ENCODE data around the gene ADCY9.

The ADCY9 gene

DNA sequence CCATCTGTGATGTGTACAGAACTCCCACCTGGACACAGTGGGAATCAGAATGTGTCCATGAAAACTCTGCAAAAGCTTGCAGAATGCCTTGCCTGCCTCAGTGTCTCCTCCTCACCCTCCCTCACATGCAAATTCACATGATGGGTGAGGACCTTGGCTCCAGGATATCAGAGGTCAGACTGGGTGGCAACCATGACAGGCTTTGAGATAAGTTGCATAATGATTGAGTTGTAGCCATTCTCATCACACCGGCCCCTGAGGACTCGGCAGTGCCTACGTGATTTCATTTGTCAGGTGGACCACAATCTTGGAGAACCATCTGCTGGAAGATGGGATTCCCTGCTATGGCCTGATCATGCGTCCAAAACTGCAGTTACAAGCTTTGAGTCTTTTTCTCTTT is 3.9 kb upstream of the ADCY9 start:
- DNase-seq = no peak

- no peak for DNase-seq
These were observed 972 bp upstream of the ADCY9 start for GRCh38 chr16:4117250-4117578.

GRCh38 chr16:4115949-4116318 is 308 bp downstream of the ADCY9 start:
- DNase-seq = no peak

GRCh38 chr16:4115209-4115948 is 863 bp downstream of the ADCY9 start:
- DNase-seq = peak; percentile 16 to 60

DNA sequence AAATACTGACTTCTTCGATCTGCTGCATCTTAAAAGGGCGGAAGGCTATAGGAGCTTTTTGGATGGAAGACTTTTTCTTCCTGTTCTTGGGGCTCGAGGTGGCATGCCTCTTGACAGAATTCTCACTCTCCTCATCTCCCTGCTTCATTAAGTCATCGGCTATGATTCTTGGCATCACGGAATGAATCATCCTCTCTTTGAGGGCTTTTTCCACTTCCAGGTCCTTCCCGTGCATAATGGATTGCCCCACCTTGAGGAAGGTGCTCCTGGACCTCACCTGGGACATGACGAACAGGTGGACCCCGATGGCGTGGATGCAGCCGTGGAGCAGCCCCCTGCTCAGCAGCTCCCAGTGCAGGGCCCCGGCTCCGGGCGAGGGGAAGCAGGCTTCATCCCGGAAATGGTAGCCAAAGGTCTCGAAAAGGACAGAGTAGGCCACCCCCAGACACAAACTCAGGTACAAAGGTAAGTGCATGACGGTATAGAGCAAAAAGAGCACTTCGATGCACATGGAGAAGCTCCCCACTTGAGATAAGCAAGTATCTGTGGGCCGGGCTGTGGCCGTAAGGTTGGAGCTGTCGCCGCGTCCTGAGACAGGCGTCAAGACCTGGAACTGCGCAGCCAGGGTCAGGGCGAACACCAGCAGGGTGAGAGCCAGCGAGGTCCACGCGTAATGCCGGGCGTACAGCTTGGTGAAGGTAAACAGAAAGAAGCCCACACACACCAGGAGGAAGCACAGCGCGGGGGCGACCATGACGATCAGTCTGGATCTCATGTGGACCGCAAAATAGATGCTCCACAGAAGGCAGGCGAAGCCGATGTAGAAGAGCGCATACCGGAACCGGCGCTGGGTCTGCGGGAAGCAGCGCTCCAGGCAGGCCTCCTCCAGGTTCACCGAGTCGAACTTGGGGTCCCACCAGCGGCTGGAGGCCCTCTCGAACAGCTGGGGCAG is 1.7 kb downstream of the ADCY9 start:
- peak in 1 of 2 experiments; percentile 53 for DNase-seq

DNA sequence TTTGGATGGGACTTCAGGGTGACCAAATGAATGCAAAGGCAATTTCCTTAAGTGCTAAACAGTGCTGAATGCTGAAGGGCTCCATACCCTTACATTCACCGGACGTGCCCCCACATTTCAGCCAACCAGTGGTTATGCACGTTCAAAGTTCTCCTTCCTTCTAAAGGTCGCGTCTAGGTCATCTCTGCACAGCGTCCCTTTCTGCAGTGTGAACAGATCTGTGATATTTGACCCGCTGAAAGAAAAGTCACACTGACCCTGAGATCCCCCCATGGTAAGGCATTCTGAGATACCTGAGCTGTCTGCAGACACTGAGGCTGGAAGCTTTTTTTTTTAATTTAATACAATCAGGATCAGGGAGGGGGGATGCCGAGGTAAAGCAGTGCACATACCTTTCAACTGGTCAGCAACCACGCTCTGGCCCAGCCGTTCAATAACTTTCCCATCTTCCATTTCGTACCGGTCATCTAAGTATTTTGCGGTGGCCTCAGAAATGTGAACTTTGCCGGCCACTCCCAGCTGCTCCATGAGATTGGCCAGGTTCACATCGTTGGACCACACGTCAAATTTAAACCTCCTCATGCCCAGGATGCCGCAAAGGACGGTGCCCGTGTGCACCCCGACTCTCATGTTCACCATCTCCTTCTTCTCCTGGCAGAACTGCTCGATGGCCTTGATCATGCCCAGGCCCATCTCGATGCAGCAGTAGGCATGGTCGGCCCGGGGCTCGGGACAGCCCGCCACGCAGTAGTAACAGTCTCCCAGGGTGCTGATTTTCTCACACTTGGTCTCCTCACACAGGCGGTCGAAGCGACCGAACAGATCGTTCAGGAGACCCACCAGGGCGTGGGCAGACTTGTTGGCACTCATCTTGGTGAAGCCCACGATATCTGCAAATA is 2.6 kb downstream of the ADCY9 start:
- DNase-seq = peak in 1 of 2 experiments; percentile 40

- DNase-seq = peak in 1 of 2 experiments; percentile 6
These were observed 4.2 kb downstream of the ADCY9 start for GRCh38 chr16:4111748-4112696.

GRCh38 chr16:4110680-4111079 is 5.6 kb downstream of the ADCY9 start:
- DNase-seq = peak in 1 of 2 experiments; percentile 14

GRCh38 chr16:4110065-4110464 is 6.2 kb downstream of the ADCY9 start:
- no peak for DNase-seq

DNA sequence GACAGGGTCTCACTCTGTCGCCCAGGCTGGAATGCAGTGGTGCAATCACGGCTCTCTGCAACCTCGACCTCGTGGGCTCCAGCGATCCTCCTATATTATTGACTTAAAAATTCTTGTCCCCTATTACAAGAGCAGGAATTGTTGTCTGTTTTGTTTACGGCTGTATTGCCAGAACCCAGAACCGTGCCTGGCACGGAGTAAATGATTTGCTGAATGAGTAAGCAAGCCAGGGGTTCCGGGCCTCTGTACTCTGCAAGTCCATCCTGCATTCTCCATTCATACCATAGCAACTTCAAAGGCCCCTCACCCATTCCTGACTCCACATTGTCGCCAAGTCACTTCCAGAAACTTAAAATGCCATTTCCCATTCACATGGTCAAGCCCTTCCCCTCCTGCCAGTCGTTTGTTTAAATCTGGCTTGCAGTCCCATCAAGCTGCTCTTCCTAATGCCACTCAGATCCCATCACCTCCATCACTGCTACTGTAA is 6.9 kb downstream of the ADCY9 start:
- DNase-seq = no peak

DNA sequence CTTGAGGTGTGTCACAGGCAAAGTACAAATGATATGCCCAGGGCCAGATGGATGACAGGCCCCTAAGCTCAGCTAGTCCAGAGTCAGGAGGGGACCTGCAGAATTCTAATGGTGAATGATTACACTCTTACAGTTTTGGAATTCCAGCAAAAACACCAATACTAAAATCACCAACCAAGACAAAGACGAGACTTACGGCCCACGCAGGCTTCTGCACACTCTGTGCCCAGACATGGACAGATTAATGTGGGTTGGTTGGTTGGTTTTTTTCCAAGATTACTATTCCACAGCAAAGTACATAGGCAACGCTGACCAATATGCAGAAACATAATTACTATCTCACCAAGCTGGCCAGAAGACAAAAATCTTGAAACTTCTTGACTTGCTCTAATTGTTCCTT is 9.7 kb downstream of the ADCY9 start:
- DNase-seq = no peak

DNA sequence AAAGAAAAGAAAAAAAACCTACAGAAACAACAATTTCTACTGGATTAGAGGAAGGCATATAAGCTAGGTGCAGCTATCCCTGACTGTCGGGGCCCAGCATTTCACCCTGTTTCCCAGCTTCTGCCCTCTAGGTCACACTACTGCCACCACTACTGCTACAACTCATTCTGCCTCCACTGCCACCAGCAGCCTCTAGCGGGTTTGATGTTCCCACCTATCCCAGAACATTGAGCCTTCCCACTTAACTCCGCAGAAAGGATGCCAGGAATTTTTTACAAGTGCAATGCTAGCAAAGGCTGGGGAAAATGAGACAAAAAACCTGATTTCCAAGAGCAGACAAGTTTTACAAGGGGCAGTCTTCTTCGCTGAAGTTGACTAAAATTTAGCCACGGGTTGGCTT is 10.4 kb downstream of the ADCY9 start:
- no peak for DNase-seq

DNA sequence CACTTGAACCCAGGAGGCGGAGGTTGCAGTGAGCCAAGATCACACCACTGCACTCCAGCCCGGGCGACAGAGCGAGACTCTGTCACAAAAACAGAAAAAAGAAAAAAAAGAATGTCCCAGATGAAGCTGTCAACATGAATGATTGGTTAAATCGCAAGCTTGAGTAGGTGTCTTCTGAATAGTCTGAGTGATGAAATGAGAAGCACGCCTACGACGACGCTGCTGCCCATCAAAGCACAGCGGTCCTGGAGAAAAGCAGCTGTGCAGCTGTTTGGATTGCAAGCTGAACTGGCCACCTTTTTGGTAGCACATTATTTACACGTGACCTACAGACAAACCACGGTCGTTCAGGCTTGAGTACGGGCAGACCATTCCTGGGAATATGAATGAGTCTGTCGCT is 12.5 kb downstream of the ADCY9 start:
- DNase-seq = no peak

- no peak for DNase-seq
These were observed 14.6 kb downstream of the ADCY9 start for GRCh38 chr16:4101421-4102219.

- no peak for DNase-seq
These were observed 17.7 kb downstream of the ADCY9 start for GRCh38 chr16:4098501-4098900.

DNA sequence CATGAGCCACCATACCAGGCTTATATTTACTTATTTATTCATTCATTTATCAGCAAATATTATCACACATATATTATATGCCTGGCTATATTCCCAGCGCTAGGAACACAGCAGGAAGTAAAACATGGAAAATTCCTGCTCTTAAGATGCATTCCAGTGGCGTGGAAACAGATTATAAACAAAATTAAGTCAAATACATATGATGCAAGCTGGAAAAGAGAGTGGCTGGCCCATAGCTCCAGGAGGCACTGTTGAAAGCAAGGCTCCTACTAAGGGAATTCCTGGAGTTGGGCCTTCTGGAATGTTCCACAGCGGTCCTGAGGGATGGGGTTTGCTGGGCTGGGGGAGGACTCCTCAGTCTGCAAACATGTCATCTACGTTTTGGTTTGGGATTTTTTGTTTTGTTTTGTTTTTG is 18.4 kb downstream of the ADCY9 start:
- no peak for DNase-seq

DNA sequence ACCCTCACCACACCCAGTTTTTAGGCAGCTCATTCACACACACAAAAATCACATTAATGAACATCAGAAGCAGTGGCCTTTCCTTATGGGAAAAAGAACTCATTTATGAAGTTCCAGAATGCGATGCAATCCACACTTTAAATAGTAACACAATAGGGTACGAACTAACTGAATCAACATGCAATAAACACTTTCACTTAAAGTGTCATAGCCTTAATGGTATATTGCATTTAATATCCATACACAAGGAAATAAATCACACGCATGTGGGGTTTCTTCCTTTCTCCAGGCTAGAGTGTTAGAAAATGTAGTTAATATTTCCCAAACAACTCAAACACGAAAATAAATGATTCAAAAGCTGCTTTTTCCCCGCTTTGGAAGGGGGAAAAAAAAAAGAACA is 19.7 kb downstream of the ADCY9 start:
- no peak for DNase-seq

GRCh38 chr16:4094127-4094773 is 22.0 kb downstream of the ADCY9 start:
- no peak for DNase-seq

DNA sequence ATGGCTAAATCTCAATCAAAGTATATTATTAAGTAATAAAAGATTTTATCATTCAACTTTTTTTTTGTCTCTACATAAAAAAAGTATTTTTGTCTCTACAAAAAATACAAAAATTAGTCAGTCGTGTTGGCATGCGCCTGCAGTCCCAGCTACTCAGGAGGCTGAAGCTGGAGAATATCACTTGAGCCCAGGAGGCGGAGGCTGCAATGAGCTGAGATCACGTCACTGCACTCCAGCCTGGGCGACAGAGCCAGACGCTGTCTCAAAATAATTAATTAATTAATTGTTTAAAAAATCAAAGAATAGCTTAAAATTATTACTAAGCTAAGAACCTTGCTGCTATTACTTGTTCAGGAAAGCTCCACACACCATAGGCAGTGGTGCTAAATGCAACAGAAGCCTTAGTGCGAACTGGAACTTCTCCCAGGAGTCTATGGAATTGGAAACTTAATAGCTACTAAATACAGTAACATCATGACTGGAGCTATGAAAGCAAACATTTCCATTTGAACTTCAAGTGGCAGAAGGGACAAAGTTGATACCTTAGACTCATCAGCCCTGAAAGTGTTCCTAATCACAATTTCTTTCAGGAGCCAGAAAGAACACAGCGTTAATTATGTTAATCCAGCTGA is 22.6 kb downstream of the ADCY9 start:
- DNase-seq = no peak

Data from NCI-H526 (cell line).